GM13976 (cell line): ENCODE data around the gene NEDD4L.

Source experiments
- DNase-seq: peaks from one replicate; pipeline ENCODE4 v3.0.0; 2012; ENCODE audit warnings: low spot score
- CTCF ChIP-seq: IDR thresholded peaks from 2 replicates; pipeline ENCODE4 v1.5.1; 2012; ENCODE audit warnings: borderline replicate concordance, mild to moderate bottlenecking; ENCODE audit not compliant: insufficient read depth; ENCODE audit errors: extremely low read depth, missing control alignments, control extremely low read depth
- in situ Hi-C: fragments of 300-500 bp; cut with MboI; formaldehyde crosslinking; loops from one replicate; pipeline ENCODE4 v1.12.0; 2022; ENCODE audit warnings: low sequenced_read_pairs, mixed read lengths, inconsistent platforms; ENCODE audit not compliant: unreplicated experiment

NEDD4L gene

DNA sequence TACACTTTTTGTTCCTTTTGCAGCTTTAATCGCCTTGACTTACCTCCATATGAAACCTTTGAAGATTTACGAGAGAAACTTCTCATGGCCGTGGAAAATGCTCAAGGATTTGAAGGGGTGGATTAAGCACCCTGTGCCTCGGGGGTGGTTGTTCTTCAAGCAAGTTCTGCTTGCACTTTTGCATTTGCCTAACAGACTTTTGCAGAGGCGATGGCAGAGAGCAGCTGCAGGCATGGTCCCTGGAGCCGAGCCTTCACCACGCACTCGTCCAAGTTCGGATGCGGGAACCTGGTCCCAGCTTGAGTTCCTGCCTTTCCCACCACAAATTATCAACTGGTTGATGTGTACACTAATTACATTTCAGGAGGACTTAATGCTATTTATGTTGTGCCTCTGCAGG, 352.1 kb downstream of the NEDD4L start:
- no peak for DNase-seq
- in situ Hi-C loops = no loop called here
- TF ChIP-seq CTCF = no peak

- in situ Hi-C loops = no loop called here
- TF ChIP-seq CTCF = no peak
- no peak for DNase-seq
Measured at GRCh38 chr18:58396966-58397365, 352.9 kb downstream of the NEDD4L start.

DNA sequence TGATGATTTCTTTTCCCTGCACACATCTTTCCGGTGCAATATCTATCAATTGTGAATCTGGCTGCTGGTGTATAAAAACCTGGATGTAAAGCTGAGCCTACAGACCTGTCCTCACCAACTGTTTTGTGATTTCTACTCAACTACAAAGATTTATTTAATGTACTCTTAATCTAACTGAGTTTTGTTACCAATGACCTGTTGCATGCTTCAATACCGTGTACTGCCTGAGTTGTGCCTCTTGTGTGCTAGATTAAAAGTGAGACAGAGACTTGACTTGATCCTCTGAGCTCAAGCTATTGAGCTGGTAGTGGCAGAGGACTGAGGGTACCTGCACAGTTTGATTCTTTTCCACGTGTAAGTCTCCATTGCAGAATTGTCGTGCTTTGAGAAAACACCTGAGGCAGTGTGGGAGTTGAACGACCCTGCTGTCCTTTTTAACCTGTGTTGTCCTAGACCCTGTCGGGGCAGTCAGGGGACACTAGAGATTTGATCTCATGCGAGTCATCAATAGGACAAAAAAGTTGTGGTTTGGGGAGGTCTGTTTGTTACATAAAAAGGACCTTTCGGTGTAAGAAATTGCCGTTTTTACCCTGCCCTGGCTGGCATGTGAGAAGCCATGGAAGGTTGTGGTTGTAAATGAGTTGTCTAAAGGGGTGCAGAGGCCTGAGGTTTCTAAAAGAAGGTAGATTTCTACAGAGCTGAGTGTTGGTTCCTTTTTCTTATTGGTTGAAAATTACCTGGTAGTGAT, 353.5 kb downstream of the NEDD4L start:
- no peak for TF ChIP-seq CTCF
- in situ Hi-C loops = no loop called here
- no peak for DNase-seq

GRCh38 chr18:58398648-58399398, 354.8 kb downstream of the NEDD4L start:
- in situ Hi-C loops = no loop called here
- no peak for DNase-seq
- no peak for TF ChIP-seq CTCF

DNA sequence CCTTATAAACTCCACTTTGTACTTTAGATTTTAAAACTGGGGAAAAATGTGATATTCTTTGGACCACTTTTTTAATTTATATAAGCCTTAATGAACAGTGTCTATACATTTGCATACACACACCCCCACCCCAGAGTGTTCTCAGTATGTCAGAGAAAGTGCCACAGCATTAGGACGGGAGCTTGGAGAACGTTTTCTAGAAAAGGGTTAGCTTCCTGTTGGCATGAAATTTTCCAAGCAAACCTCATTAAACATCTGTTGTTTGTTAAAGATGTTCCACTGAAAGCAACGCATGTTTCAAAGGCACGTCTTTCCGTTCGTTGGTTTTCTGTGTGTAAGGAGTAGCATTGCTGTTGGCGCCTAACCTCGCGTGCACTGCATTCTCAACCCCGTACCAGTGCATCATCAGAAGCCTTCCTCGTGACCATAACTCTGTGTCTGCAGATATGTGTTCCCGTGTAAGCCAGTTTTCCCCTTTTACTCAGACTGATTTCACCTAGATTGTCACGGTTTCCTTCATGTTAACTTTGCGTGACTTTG, 356.4 kb downstream of the NEDD4L start:
- TF ChIP-seq CTCF = no peak
- DNase-seq = no peak
- in situ Hi-C loops = loop anchor here (10.0 kb wide), 1 partner anchor 364 kb away; no protein-coding TSS in a partner anchor

- in situ Hi-C loops = loop anchor here (10.0 kb wide), 1 partner anchor 364 kb away; no protein-coding TSS in a partner anchor
- no peak for DNase-seq
- no peak for TF ChIP-seq CTCF
Measured at GRCh38 chr18:58401191-58401590, 357.2 kb downstream of the NEDD4L start.
